GM10266 (cell line): Measurements from ENCODE around the gene DNAJB8.

Source experiments
- DNase-seq: peaks from one replicate; pipeline ENCODE4 v3.0.0; 2012; ENCODE audit errors: extremely low spot score
- CTCF ChIP-seq: IDR thresholded peaks from 2 replicates; pipeline ENCODE4 v1.5.1; 2012; ENCODE audit warnings: mild to moderate bottlenecking, low read depth; ENCODE audit not compliant: control insufficient read depth, insufficient read depth; ENCODE audit errors: missing control alignments

DNAJB8 gene

GRCh38 chr3:128471110-128471509 lies 4.4 kb upstream of the DNAJB8 start:
- TF ChIP-seq CTCF, result no peak
- DNase-seq, result no peak

GRCh38 chr3:128470134-128470899 lies 3.6 kb upstream of the DNAJB8 start:
- DNase-seq, result no peak
- no peak for TF ChIP-seq CTCF

GRCh38 chr3:128469556-128469955 lies 2.9 kb upstream of the DNAJB8 start:
- no peak for TF ChIP-seq CTCF
- DNase-seq, result no peak

- TF ChIP-seq CTCF, result no peak
- no peak for DNase-seq
These were observed 2.3 kb upstream of the DNAJB8 start for GRCh38 chr3:128468791-128469527.

GRCh38 chr3:128468285-128468790 lies 1.6 kb upstream of the DNAJB8 start:
- no peak for TF ChIP-seq CTCF
- DNase-seq, result no peak

GRCh38 chr3:128464702-128465101 lies 2.0 kb downstream of the DNAJB8 start:
- TF ChIP-seq CTCF, result no peak

GRCh38 chr3:128464188-128464587 lies 2.5 kb downstream of the DNAJB8 start:
- no peak for TF ChIP-seq CTCF
- DNase-seq, result no peak

More at GRCh38 chr3:128464702-128465101, 2.0 kb downstream of the DNAJB8 start:
- DNase-seq, result no peak
